Caki2 (cell line): ENCODE data around the gene BPTF. TPM values are rescaled to one million over a fixed set of nuclear protein-coding genes. Genes with fewer than 3 reads are reported as not detected.
A peak's percentile ranks its signal among the peaks of the same experiment; 100 is the strongest.
"Not testable (repeated sequence)": the region's sequence is repeated elsewhere in the genome, so short reads cannot be mapped to it uniquely, and the experiment has no call there.

Source experiments
- DNase-seq: peaks from one replicate; pipeline ENCODE4 v3.0.0-alpha.2; 2015; ENCODE audit warnings: low read depth
- in situ Hi-C: cut with HindIII; loops from 2 replicates; pipeline ENCODE4 v1.10.0; 2016; ENCODE audit warnings: low sequenced_read_pairs, low pct_unique_long_range_greater_than_20kb, mixed read lengths
- total RNA-seq: library from RNA; depleted of rRNA; stranded (reverse); fragments of >200 nt; shearing (Covaris generic); gene quantifications from 2 replicates; pipeline ENCODE4 v1.2.3, GENCODE V29; 2014; ENCODE audit warnings: low replicate concordance; rRNA removed

The BPTF gene, protein sequence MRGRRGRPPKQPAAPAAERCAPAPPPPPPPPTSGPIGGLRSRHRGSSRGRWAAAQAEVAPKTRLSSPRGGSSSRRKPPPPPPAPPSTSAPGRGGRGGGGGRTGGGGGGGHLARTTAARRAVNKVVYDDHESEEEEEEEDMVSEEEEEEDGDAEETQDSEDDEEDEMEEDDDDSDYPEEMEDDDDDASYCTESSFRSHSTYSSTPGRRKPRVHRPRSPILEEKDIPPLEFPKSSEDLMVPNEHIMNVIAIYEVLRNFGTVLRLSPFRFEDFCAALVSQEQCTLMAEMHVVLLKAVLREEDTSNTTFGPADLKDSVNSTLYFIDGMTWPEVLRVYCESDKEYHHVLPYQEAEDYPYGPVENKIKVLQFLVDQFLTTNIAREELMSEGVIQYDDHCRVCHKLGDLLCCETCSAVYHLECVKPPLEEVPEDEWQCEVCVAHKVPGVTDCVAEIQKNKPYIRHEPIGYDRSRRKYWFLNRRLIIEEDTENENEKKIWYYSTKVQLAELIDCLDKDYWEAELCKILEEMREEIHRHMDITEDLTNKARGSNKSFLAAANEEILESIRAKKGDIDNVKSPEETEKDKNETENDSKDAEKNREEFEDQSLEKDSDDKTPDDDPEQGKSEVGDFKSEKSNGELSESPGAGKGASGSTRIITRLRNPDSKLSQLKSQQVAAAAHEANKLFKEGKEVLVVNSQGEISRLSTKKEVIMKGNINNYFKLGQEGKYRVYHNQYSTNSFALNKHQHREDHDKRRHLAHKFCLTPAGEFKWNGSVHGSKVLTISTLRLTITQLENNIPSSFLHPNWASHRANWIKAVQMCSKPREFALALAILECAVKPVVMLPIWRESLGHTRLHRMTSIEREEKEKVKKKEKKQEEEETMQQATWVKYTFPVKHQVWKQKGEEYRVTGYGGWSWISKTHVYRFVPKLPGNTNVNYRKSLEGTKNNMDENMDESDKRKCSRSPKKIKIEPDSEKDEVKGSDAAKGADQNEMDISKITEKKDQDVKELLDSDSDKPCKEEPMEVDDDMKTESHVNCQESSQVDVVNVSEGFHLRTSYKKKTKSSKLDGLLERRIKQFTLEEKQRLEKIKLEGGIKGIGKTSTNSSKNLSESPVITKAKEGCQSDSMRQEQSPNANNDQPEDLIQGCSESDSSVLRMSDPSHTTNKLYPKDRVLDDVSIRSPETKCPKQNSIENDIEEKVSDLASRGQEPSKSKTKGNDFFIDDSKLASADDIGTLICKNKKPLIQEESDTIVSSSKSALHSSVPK (N-terminal part only)
- 7.4 and 29.8 TPM in 2 replicates for total RNA-seq

DNA sequence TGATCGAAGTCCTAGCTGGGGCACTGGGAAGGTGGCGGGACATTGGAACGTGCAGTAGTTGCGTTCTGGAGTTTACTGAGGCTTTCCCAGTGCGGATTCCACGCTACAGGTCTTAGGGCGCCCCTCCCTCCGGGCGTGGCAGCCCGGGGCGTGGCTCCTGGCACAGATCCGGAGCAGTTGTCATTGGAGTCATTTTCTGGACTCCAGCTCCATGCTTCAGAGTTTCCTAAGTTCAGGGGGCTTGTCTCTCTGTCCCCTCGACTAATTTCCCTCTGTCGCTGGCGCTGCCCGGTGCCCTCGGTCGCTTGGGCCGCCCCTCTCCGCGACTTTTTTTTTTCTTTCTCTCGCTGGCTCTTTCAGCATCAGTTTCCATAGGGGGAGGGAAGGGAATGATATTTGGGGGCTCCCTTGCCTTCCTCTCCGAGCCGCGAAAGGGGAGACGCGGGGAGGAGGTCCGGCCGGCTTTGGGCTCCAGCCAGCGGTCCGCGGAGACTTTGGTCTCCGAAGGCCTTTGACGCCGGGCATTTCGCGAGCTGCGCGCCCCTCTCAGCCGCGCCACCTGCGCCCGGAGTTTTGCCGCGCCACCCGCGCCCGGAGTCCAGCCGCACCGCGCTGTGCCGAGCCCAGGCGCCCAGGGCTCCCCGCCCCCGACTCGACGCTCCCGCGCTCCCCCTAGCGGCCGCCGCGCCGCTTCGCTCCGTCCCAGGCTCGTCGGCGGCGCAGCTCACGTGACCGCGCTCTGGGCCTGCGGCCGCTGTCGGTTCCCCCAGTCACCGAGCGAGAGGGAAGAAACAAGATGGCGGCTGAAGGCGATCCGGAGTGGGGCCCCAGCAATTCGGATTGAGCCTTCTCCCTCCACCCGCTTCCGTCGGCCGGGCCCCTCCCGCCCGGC, at the start of gene BPTF:
Gene BPTF, plus strand, starts transcription at position 769 of the 892 bp plus-strand sequence. CDS start 222 bp downstream, outside the sequence.
- peak; percentile 89 for DNase-seq
- in situ Hi-C loops, result no loop called here

- in situ Hi-C loops, result no loop called here
- DNase-seq, result peak; percentile 74
Measured at GRCh38 chr17:67779098-67779672, 46.1 kb upstream of the BPTF start.

DNA sequence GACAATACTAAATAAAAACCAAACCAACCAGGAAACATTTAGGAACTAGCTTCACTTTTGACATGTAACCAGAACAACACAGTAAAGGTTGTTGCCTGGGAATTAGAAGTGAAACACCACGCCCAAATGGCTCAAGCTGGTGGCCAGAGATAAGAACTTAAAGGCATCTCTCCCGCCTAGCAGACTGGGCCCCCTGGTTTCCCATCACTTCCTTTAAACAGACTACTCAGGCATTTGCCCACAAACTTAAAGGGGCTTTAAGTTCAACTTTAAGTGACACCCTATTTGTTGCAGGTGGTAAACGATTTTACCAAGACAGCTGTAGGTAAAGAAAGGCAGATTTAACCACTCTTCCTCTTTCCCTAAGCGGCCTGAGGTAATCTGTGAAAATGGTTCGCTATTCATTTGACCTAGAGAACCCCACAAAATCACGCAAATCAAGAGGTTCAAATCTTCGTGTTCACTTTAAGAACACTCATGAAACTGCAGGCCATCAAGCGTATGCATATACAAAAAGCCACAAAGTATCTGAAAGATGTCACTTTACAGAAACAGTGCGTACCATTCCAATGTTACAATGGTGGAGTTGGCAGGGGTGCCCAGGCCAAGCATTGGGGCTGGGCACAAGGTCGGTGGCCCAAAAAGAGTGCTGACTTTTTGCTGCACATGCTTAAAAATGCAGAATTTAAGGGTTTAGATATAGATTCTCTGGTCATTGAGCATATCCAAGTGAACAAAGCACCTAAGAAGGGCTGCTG, 40.8 kb upstream of the BPTF start:
- in situ Hi-C loops, result no loop called here
- DNase-seq, result no peak

- no peak for DNase-seq
- in situ Hi-C loops, result no loop called here
Measured at GRCh38 chr17:67785122-67785477, 40.2 kb upstream of the BPTF start.

DNA sequence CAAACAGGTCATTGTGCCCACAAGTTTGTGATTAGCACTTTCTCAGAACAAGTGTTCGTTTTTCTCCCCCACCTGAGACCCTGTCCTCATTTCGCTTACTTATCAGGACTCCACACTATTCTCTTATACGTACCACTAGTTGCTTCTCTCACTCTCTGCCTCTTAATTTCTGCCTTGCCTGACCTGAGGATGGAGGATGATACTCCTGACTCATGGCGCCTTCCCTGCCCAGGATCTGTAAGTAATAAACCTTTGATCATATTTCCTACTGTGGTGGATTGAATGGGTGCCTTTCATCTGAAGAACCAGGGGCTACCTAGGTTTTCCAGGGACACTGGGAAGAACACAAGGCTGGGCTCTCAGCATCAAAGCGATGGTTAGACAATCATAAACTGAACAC, 39.8 kb upstream of the BPTF start:
- in situ Hi-C loops, result no loop called here
- no peak for DNase-seq

- DNase-seq, result peak; percentile 32
- in situ Hi-C loops, result no loop called here
Measured at GRCh38 chr17:67800495-67800928, 24.8 kb upstream of the BPTF start.

DNA sequence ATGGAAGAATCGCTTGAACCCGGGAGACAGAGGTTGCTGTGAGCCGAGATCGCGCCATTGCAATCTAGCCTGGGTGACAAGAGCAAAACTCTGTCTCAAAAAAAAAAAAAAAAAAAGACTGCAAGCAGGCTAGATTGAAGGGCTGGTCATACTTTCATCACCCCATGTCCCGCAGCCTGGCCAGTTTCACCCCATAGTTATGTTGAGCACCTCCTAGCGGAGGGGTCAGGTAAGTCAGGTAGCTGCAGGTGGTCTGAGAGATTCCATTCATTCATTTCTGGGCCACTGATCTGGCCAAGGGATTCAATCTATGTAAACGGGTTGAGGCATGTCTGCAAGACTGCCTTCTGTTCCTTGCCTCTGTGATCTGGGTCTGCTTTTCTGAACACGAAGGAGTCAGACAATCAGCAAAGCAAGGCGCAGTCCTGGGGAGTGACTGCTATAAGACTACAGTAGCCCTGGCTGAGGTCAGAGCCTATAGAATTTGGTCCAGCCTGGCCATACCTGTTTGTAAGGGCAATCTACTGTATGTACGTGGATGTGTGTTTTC, 23.6 kb upstream of the BPTF start:
- in situ Hi-C loops, result no loop called here
- no peak for DNase-seq

DNA sequence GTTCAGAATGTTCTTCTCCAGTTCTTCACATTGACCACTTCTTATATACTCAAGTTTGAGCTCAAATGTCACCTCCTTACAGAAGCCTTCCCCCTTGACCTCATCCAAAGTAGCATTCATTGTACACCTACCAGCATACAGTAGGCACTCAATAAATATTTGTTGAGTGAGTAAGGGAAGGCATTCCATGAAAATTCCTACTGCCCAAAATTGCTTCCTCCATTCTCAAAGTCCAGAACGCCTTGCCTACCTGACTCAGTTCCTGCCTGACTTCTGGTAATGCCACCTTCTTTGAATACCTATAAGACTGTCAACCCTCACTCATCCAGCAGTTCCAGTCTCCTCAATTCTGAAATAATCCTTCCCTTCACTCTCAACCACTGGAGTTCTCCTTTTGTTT, 14.8 kb upstream of the BPTF start:
- no peak for DNase-seq
- in situ Hi-C loops, result no loop called here

DNA sequence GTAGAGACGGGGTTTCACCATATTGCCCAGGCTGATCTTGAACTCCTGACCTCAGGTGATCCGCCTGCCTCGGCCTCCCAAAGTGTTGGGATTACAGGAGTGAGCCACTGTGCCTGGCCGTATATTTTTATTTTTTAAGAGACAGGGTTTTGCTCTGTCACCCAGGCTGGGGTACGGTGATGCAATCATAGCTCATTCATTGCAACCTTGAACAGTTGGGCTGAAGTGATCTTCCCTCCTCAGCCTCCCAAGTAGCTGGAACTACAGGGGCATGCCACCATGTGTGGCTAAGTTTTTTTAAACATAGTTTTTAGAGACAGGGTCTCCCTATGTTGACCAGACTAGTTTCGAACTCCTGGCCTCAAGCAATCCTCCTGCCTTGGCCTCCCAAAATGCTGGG, 12.9 kb upstream of the BPTF start:
- DNase-seq, in situ Hi-C loops: not testable (repeated sequence)

GRCh38 chr17:67813803-67814180, 11.5 kb upstream of the BPTF start:
- no peak for DNase-seq
- in situ Hi-C loops, result no loop called here

DNA sequence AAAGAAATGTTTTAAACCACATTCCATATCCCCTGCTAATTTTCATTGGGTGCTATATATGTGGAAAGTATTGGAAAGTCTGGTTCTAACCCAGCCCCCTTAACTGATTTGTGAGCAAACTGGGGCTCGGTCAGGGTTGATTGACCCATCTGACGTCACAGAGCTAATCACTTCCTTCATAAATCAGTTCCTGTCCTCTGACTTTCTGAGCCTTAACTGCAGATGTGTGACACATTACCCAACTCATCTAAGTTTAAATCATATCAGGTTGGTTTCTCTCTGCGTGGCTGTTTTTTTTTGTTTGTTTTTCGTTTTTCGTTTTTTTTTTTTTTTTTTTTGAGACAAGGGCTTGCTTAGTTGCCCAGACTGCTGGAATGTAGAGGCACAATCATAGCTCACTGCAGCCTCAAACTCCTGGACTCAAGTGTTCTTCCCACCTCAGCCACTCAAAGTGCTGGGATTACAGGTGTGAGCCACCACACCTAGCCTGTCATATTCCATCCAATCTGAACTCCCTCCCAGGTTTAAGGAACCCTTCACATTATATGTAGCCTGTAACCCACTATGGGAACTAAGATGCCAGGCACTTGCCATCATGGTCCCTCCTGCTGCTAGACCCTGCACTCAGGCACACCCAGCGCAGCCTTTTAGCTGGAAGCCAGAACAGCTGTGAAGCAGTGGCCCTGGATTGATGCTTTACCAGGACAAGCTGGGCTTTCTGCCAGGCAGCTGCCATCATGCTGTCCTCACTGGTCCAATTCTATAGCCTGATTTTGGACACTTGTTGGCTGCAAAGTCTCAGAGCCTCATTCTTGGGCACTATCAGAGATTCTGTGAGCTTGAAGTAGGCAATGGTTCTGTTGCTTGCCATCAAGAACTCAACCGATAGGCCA, 6.9 kb upstream of the BPTF start:
- in situ Hi-C loops, result no loop called here

GRCh38 chr17:67819722-67820121, 5.6 kb upstream of the BPTF start:
- in situ Hi-C loops, result no loop called here

More for the DNA sequence above, 6.9 kb upstream of the BPTF start:
- peak; percentile 22 for DNase-seq

DNA sequence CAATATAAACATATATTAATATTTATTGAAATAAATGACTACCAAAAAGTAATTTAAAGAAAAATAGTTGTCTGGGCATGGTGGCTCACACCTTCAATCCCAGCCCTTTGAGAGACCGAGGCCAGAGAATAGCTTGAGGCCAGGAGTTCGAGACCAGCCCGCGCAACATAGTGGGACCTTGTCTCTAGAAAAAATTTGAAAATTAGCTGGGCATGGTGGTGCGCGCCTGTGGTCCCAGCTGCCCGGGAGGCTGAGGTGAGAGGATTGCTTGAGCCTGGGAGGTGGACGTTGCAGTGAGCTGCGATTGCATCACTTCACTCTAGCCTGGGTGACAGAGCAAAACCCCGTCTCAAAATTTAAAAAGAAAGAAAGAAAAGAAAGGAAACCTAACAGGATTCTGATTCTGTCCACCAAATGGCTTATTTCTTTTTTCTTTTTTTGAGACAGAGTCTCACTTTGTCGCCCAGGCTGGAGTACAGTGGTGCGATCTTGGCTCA, 3.4 kb upstream of the BPTF start:
- DNase-seq, result no peak
- in situ Hi-C loops, result no loop called here

More at GRCh38 chr17:67819722-67820121, 5.6 kb upstream of the BPTF start:
- DNase-seq, result no peak

- peak; percentile 70 for DNase-seq
Measured at GRCh38 chr17:67825627-67826601, 611 bp downstream of the BPTF start.

More at GRCh38 chr17:67825627-67826601, 611 bp downstream of the BPTF start:
- in situ Hi-C loops, result not testable (repeated sequence)
